HepG2 (cell line): ENCODE measurements around the gene TPGS1. TPM values are rescaled to one million over a fixed set of nuclear protein-coding genes. Genes with fewer than 3 reads are reported as not detected.

Experiments used
- ADNP ChIP-seq: sonication (generic); formaldehyde crosslinking; IDR thresholded peaks from 2 replicates; pipeline ENCODE4 v1.4.0; 2020; ENCODE audit warnings: missing genetic modification reagents
- CBFB ChIP-seq: sonication (generic); formaldehyde crosslinking; IDR thresholded peaks from 2 replicates; pipeline ENCODE4 v1.4.0; 2020; ENCODE audit warnings: missing genetic modification reagents
- FOXK1 ChIP-seq: sonication (generic); formaldehyde crosslinking; IDR thresholded peaks from 2 replicates; pipeline ENCODE4 v1.4.0; 2020; ENCODE audit warnings: low read depth, missing genetic modification reagents, borderline replicate concordance
- GATAD2A ChIP-seq: IDR thresholded peaks from 2 replicates; pipeline ENCODE4 v1.6.1; 2016
- HNF1A ChIP-seq, 2 experiments: sonication (generic) in 1 of 2; formaldehyde crosslinking in 1 of 2; IDR thresholded peaks; 2 replicates each; pipeline versions ENCODE4 v1.4.0 to v1.6.1; 2016 to 2020; ENCODE audit warnings: borderline replicate concordance in 1 of 2, low read depth in 1 of 2, mild to moderate bottlenecking in 1 of 2, missing genetic modification reagents in 1 of 2
- HOXA7 ChIP-seq: sonication (generic); formaldehyde crosslinking; IDR thresholded peaks from 2 replicates; pipeline ENCODE4 v1.8.1; 2022; ENCODE audit warnings: mild to moderate bottlenecking, missing genetic modification reagents, moderate library complexity
- MIXL1 ChIP-seq: IDR thresholded peaks from 2 replicates; pipeline ENCODE4 v1.6.1; 2016
- NFE2L2 ChIP-seq: fragments of 150-350 bp; IDR thresholded peaks from 2 replicates; pipeline ENCODE4 v1.6.1; 2014; ENCODE audit warnings: low read length
- REPIN1 ChIP-seq: sonication (generic); formaldehyde crosslinking; IDR thresholded peaks from 2 replicates; pipeline ENCODE4 v1.8.0; 2022; ENCODE audit warnings: missing genetic modification reagents, low read depth, mild to moderate bottlenecking, borderline replicate concordance
- TEAD3 ChIP-seq: optimal IDR thresholded peaks from 2 replicates; pipeline ENCODE3; 2016; ENCODE audit warnings: borderline replicate concordance
- TFE3 ChIP-seq: IDR thresholded peaks from 2 replicates; pipeline ENCODE4 v1.6.1; 2016
- ZNF230 ChIP-seq: sonication (generic); formaldehyde crosslinking; IDR thresholded peaks from 2 replicates; pipeline ENCODE4 v1.4.0; 2020; ENCODE audit warnings: mild to moderate bottlenecking, missing genetic modification reagents
- ZNF598 ChIP-seq: sonication (generic); formaldehyde crosslinking; IDR thresholded peaks from 2 replicates; pipeline ENCODE4 v1.5.1; 2020; ENCODE audit warnings: mild to moderate bottlenecking, missing genetic modification reagents, borderline replicate concordance
- ZNF652 ChIP-seq: IDR thresholded peaks from 2 replicates; pipeline ENCODE4 v1.6.1; 2016; ENCODE audit warnings: low read depth, borderline replicate concordance
- polyA plus RNA-seq, 8 experiments: library from polyadenylated mRNA; depleted of rRNA in 3 of 8; stranded (reverse) in 7 of 8; unstranded in 1 of 8; fragments of >200 nt; fragmentation: Illumina TruSeq in 4 of 8; extraction: Trizol in 4 of 8; gene quantifications; 2 replicates each; pipeline versions ENCODE4 v1.2.1 to v1.2.3, GENCODE V29; 2011 to 2016; ENCODE audit warnings: low read depth in 4 of 8, missing spikeins in 1 of 8, mixed read lengths in 1 of 8; ENCODE audit not compliant: insufficient read depth in 1 of 8
- total RNA-seq, 5 experiments: library from RNA; depleted of rRNA; stranded (reverse); fragments of >200 nt; fragmentation: Illumina TruSeq; extraction: Trizol; gene quantifications; 2 replicates each; pipeline ENCODE4 v1.2.3, GENCODE V29; 2016; ENCODE audit warnings: low read depth in 1 of 5
- TF ChIP-seq, protein P1 (sequence below): sonication (generic); formaldehyde crosslinking; IDR thresholded peaks from 2 replicates; pipeline ENCODE4 v1.4.0; 2020; ENCODE audit warnings: missing genetic modification reagents
- TF ChIP-seq, protein P2 (sequence below): sonication (generic); formaldehyde crosslinking; conservative IDR thresholded peaks from 2 replicates; pipeline ENCODE4 v1.8.0; 2022; ENCODE audit warnings: missing genetic modification reagents
- TF ChIP-seq, protein P3 (sequence below): IDR thresholded peaks from 2 replicates; pipeline ENCODE4 v1.4.0; 2020; ENCODE audit warnings: mild to moderate bottlenecking, missing genetic modification reagents

The TPGS1 gene
- total and polyA plus RNA-seq, 2 of the 13 experiments (the other 11 are each of a cell fraction or from before 2014, with no cell fraction given), result 1.1 to 6.2 TPM

GRCh38 chr19:566403-566802 lies 59.1 kb downstream of the TPGS1 start (continued):
- TF ChIP-seq, protein P1, sequence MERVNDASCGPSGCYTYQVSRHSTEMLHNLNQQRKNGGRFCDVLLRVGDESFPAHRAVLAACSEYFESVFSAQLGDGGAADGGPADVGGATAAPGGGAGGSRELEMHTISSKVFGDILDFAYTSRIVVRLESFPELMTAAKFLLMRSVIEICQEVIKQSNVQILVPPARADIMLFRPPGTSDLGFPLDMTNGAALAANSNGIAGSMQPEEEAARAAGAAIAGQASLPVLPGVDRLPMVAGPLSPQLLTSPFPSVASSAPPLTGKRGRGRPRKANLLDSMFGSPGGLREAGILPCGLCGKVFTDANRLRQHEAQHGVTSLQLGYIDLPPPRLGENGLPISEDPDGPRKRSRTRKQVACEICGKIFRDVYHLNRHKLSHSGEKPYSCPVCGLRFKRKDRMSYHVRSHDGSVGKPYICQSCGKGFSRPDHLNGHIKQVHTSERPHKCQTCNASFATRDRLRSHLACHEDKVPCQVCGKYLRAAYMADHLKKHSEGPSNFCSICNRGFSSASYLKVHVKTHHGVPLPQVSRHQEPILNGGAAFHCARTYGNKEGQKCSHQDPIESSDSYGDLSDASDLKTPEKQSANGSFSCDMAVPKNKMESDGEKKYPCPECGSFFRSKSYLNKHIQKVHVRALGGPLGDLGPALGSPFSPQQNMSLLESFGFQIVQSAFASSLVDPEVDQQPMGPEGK, result peak; percentile 92
- TF ChIP-seq ZNF652 (peak; percentile 55; the same call in 1 of the 2 replicates), TEAD3 (CRISPR knock-in tag) (no peak), TFE3 (CRISPR knock-in tag) (no peak), CBFB (CRISPR knock-in tag) (no peak), REPIN1 (CRISPR knock-in tag) (no peak), MIXL1 (CRISPR knock-in tag) (no peak), HNF1A (IDR thresholded peaks at IDR 0.05; ENCODE audit: low read depth) (no peak), HNF1A (CRISPR knock-in tag; IDR thresholded peaks at IDR 0.05; ENCODE audit: borderline replicate concordance) (no peak), ZNF230 (no peak), ADNP (CRISPR knock-in tag) (no peak), FOXK1 (CRISPR knock-in tag) (no peak), HOXA7 (CRISPR knock-in tag) (no peak), NFE2L2 (no peak), ZNF598 (no peak), GATAD2A (peak; percentile 60)
- TF ChIP-seq, protein P2, sequence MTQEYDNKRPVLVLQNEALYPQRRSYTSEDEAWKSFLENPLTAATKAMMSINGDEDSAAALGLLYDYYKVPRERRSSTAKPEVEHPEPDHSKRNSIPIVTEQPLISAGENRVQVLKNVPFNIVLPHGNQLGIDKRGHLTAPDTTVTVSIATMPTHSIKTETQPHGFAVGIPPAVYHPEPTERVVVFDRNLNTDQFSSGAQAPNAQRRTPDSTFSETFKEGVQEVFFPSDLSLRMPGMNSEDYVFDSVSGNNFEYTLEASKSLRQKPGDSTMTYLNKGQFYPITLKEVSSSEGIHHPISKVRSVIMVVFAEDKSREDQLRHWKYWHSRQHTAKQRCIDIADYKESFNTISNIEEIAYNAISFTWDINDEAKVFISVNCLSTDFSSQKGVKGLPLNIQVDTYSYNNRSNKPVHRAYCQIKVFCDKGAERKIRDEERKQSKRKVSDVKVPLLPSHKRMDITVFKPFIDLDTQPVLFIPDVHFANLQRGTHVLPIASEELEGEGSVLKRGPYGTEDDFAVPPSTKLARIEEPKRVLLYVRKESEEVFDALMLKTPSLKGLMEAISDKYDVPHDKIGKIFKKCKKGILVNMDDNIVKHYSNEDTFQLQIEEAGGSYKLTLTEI (CRISPR knock-in tag), result no peak
- TF ChIP-seq, protein P3, sequence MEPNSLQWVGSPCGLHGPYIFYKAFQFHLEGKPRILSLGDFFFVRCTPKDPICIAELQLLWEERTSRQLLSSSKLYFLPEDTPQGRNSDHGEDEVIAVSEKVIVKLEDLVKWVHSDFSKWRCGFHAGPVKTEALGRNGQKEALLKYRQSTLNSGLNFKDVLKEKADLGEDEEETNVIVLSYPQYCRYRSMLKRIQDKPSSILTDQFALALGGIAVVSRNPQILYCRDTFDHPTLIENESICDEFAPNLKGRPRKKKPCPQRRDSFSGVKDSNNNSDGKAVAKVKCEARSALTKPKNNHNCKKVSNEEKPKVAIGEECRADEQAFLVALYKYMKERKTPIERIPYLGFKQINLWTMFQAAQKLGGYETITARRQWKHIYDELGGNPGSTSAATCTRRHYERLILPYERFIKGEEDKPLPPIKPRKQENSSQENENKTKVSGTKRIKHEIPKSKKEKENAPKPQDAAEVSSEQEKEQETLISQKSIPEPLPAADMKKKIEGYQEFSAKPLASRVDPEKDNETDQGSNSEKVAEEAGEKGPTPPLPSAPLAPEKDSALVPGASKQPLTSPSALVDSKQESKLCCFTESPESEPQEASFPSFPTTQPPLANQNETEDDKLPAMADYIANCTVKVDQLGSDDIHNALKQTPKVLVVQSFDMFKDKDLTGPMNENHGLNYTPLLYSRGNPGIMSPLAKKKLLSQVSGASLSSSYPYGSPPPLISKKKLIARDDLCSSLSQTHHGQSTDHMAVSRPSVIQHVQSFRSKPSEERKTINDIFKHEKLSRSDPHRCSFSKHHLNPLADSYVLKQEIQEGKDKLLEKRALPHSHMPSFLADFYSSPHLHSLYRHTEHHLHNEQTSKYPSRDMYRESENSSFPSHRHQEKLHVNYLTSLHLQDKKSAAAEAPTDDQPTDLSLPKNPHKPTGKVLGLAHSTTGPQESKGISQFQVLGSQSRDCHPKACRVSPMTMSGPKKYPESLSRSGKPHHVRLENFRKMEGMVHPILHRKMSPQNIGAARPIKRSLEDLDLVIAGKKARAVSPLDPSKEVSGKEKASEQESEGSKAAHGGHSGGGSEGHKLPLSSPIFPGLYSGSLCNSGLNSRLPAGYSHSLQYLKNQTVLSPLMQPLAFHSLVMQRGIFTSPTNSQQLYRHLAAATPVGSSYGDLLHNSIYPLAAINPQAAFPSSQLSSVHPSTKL (CRISPR knock-in tag), result peak; percentile 44; the same call in 1 of the 2 replicates
